CD14-positive monocyte (primary cell): Measurements from ENCODE around the gene XXYLT1. TPM values are rescaled to one million over a fixed set of nuclear protein-coding genes. Genes with fewer than 3 reads are reported as not detected.
A peak's percentile ranks its signal among the peaks of the same experiment; 100 is the strongest.

Experiments used
- DNase-seq, 3 donors: peaks; one replicate each; pipeline ENCODE4 v3.0.0-alpha.2; 2011 to 2022
- H2AFZ ChIP-seq: 2 replicates; pipeline ENCODE4 v1.6.0; 2012; ENCODE audit warnings: mild to moderate bottlenecking, low read depth, low read length, inconsistent platforms; ENCODE audit not compliant: insufficient read depth, poor library complexity, severe bottlenecking
- H3K27ac ChIP-seq, 2 donors: 1 replicate in 1 of 2; 2 replicates in 1 of 2; pipeline ENCODE4 v1.5.1; 2012 to 2013; ENCODE audit warnings: low read length in 2 of 2, control low read depth in 1 of 2, inconsistent platforms in 1 of 2, low read depth in 1 of 2, mild to moderate bottlenecking in 1 of 2
- H3K27me3 ChIP-seq, 2 donors: one replicate each; pipeline versions ENCODE4 v1.6.0 to v1.6.1; 2011 to 2013; ENCODE audit warnings: low read length in 2 of 2; ENCODE audit not compliant: control insufficient read depth in 2 of 2, insufficient read depth in 2 of 2
- H3K36me3 ChIP-seq, 2 donors: replicated peaks in 1 of 2; 1 replicate in 1 of 2; 2 replicates in 1 of 2; pipeline versions ENCODE4 v1.5.1 to v1.6.1; 2012 to 2013; ENCODE audit warnings: low read length in 2 of 2, control low read depth in 1 of 2, inconsistent platforms in 1 of 2, mild to moderate bottlenecking in 1 of 2; ENCODE audit not compliant: insufficient read depth in 2 of 2, control insufficient read depth in 1 of 2
- H3K4me1 ChIP-seq, 2 donors: 1 replicate in 1 of 2; 2 replicates in 1 of 2; pipeline versions ENCODE4 v1.5.1 to v1.6.1; 2012 to 2013; ENCODE audit warnings: low read length in 2 of 2, control low read depth in 1 of 2, inconsistent platforms in 1 of 2, mild to moderate bottlenecking in 1 of 2, moderate library complexity in 1 of 2; ENCODE audit not compliant: insufficient read depth in 2 of 2, control insufficient read depth in 1 of 2
- H3K4me2 ChIP-seq: replicated peaks from 2 replicates; pipeline ENCODE3; 2012; ENCODE audit warnings: low read length, moderate library complexity, mild to moderate bottlenecking; ENCODE audit not compliant: poor library complexity, severe bottlenecking; ENCODE audit errors: extremely low read depth
- H3K4me3 ChIP-seq, 3 experiments: fragments of 200-600 bp in 1 of 3; sonication (generic) in 1 of 3; replicated peaks in 1 of 3; 1 replicate in 2 of 3; 2 replicates in 1 of 3; pipeline ENCODE4 v1.5.1; 2011 to 2013; ENCODE audit warnings: low read length in 3 of 3, mild to moderate bottlenecking in 3 of 3, control low read depth in 2 of 3, low read depth in 2 of 3, inconsistent platforms in 1 of 3, moderate library complexity in 1 of 3
- H3K79me2 ChIP-seq: 2 replicates; pipeline ENCODE4 v1.6.0; 2012; ENCODE audit warnings: mild to moderate bottlenecking, control low read depth, inconsistent platforms, low read length, moderate library complexity; ENCODE audit not compliant: insufficient read depth
- H3K9ac ChIP-seq: 2 replicates; pipeline ENCODE4 v1.6.0; 2017; ENCODE audit warnings: low read length, mild to moderate bottlenecking; ENCODE audit not compliant: insufficient read depth, poor library complexity, severe bottlenecking
- H3K9me3 ChIP-seq, 2 donors: replicated peaks in 1 of 2; 1 replicate in 1 of 2; 2 replicates in 1 of 2; pipeline versions ENCODE4 v1.5.1 to v1.6.1; 2012 to 2013; ENCODE audit warnings: low read length in 2 of 2, control low read depth in 1 of 2; ENCODE audit not compliant: control insufficient read depth in 1 of 2, insufficient read depth in 1 of 2
- H4K20me1 ChIP-seq: 2 replicates; pipeline ENCODE4 v1.6.0; 2012; ENCODE audit warnings: mild to moderate bottlenecking, low read length, control low read depth, moderate library complexity; ENCODE audit not compliant: insufficient read depth
- H3K27ac Mint-ChIP-seq, 7 donors: one replicate each; pipeline ENCODE4 v1.8.0; 2020; ENCODE audit warnings: mild to moderate bottlenecking in 7 of 7, mixed read lengths in 7 of 7, moderate library complexity in 6 of 7, inconsistent platforms in 2 of 7
- H3K27me3 Mint-ChIP-seq, 3 donors: one replicate each; pipeline ENCODE4 v1.8.0; 2021 to 2022; ENCODE audit warnings: low read depth in 3 of 3, mild to moderate bottlenecking in 3 of 3, mixed read lengths in 3 of 3, moderate library complexity in 3 of 3, inconsistent platforms in 1 of 3
- H3K36me3 Mint-ChIP-seq, 2 donors: one replicate each; pipeline ENCODE4 v1.8.0; 2020; ENCODE audit warnings: mixed read lengths in 2 of 2, inconsistent platforms in 1 of 2, mild to moderate bottlenecking in 1 of 2
- H3K4me1 Mint-ChIP-seq: one replicate; pipeline ENCODE4 v1.8.0; 2020; ENCODE audit warnings: mild to moderate bottlenecking, mixed read lengths
- H3K4me3 Mint-ChIP-seq, 2 donors: one replicate each; pipeline ENCODE4 v1.8.0; 2020; ENCODE audit warnings: mild to moderate bottlenecking in 2 of 2, mixed read lengths in 2 of 2, moderate library complexity in 1 of 2
- H3K9me3 Mint-ChIP-seq, 7 donors: one replicate each; pipeline ENCODE4 v1.8.0; 2020 to 2022; ENCODE audit warnings: mixed read lengths in 7 of 7, mild to moderate bottlenecking in 6 of 7, moderate library complexity in 6 of 7, inconsistent platforms in 2 of 7
- CTCF ChIP-seq: fragments of 200-600 bp; IDR thresholded peaks from one replicate; pipeline ENCODE4 v1.8.0; 2022; ENCODE audit warnings: antibody characterized with exemption, mild to moderate bottlenecking
- WGBS: methylation state at CpG from one replicate; pipeline ENCODE4 v1.1.5; 2013; ENCODE audit warnings: missing lambda C conversion rate; ENCODE audit not compliant: insufficient coverage; 5-methylcytosine and 5-hydroxymethylcytosine counted together
- intact Hi-C, 2 donors: fragments of 100-400 bp; cut with micrococcal nuclease; formaldehyde crosslinking; loops; one replicate each; pipeline versions ENCODE4 v1.15.0 to v1.15.1; 2023
- polyA plus RNA-seq, 3 donors: library from polyadenylated mRNA; depleted of rRNA in 1 of 3; unstranded in 2 of 3; stranded (reverse) in 1 of 3; fragments of 300-500 nt in 2 of 3; fragments of >200 nt in 1 of 3; fragmentation: Illumina TruSeq in 2 of 3; gene quantifications; 1 replicate in 2 of 3; 2 replicates in 1 of 3; pipeline ENCODE4 v1.2.3, GENCODE V29; 2012 to 2021

Gene XXYLT1
- polyA plus RNA-seq, 3 donors = 11.8 to 13.5 (median 13.2) TPM

- H3K27me3 Mint-ChIP-seq = peaks cover 4 to 6% (median 4%) of the 10 kb centered on the region in 3 donors
- H3K9ac ChIP-seq = no peak overlapping the region
- peaks cover 0 to 13% (median 8%) of the 10 kb centered on the region in 7 donors for H3K9me3 Mint-ChIP-seq
- H3K27ac Mint-ChIP-seq = peak overlapping the region in 2 of 7 donors; percentile 24 to 54
- peaks cover 7% of the 10 kb centered on the region in 2 donors for H3K4me1 ChIP-seq
- 96% methylated on average over 18 of the region's 20 CpGs for WGBS
- H3K4me2 ChIP-seq = no peak overlapping the region
- no peak for TF ChIP-seq CTCF
- H3K27ac ChIP-seq = no peak overlapping the region
- no peaks in the 10 kb centered on the region for H4K20me1 ChIP-seq
- intact Hi-C loops = no loop called here
- H3K27me3 ChIP-seq = no peaks in the 10 kb centered on the region
- no peak for DNase-seq
- H3K36me3 Mint-ChIP-seq = peaks cover 5 to 18% of the 10 kb centered on the region in 2 donors
- H3K4me3 Mint-ChIP-seq = no peak overlapping the region
- H3K36me3 ChIP-seq = peaks cover 0 to 3% of the 10 kb centered on the region in 2 donors
- H3K4me3 ChIP-seq = no peak overlapping the region
- no peaks in the 10 kb centered on the region for H3K79me2 ChIP-seq
- H3K4me1 Mint-ChIP-seq = peaks cover 23% of the 10 kb centered on the region
- no peaks in the 10 kb centered on the region for H3K9me3 ChIP-seq
- H2AFZ ChIP-seq = no peak overlapping the region
Observed at GRCh38 chr3:195062866-195063540, 208.0 kb downstream of the XXYLT1 start.

GRCh38 chr3:195061756-195062655 is 209.0 kb downstream of the XXYLT1 start:
- intact Hi-C loops = no loop called here
- Mint-ChIP-seq H3K9me3 (peaks cover 0 to 13% (median 8%) of the 10 kb centered on the region in 7 donors), H3K36me3 (peaks cover 0 to 10% of the 10 kb centered on the region in 2 donors), H3K27ac (peak overlapping the region in 2 of 7 donors; percentile 19 to 35), H3K27me3 (peaks cover 4 to 8% (median 6%) of the 10 kb centered on the region in 3 donors), H3K4me3 (no peak overlapping the region), H3K4me1 (peaks cover 23% of the 10 kb centered on the region)
- no peak for TF ChIP-seq CTCF
- Histone ChIP-seq H2AFZ (no peak overlapping the region), H3K36me3 (no peaks in the 10 kb centered on the region), H4K20me1 (no peaks in the 10 kb centered on the region), H3K27me3 (no peaks in the 10 kb centered on the region), H3K27ac (no peak overlapping the region), H3K9ac (no peak overlapping the region), H3K4me1 (peaks cover 7% of the 10 kb centered on the region in 2 donors), H3K4me2 (no peak overlapping the region), H3K9me3 (no peaks in the 10 kb centered on the region), H3K4me3 (no peak overlapping the region), H3K79me2 (no peaks in the 10 kb centered on the region)
- no peak for DNase-seq
- WGBS = 97% methylated on average over 25 of the region's 36 CpGs
